Endodermal cell (in vitro differentiated cells): ENCODE measurements around the gene TREML1. TPM values are rescaled to one million over a fixed set of nuclear protein-coding genes. Genes with fewer than 3 reads are reported as not detected.

Source experiments
- DNase-seq: peaks from one replicate; pipeline ENCODE4 v3.0.0-alpha.2; 2017
- H3K27ac ChIP-seq: 2 replicates; pipeline ENCODE4 v1.5.1; 2013; ENCODE audit warnings: mild to moderate bottlenecking, low read depth, low read length, moderate library complexity
- H3K27me3 ChIP-seq: 2 replicates; pipeline ENCODE4 v1.6.1; 2013; ENCODE audit warnings: mild to moderate bottlenecking, low read length, moderate library complexity; ENCODE audit not compliant: insufficient read depth, control insufficient read depth, poor library complexity, severe bottlenecking
- H3K36me3 ChIP-seq: 2 replicates; pipeline ENCODE4 v1.7.0; 2013; ENCODE audit warnings: mild to moderate bottlenecking, low read length, moderate library complexity; ENCODE audit not compliant: control insufficient read depth, insufficient read depth
- H3K4me1 ChIP-seq: one replicate; pipeline ENCODE4 v1.7.0; 2013; ENCODE audit warnings: low read length; ENCODE audit not compliant: control insufficient read depth, insufficient read depth
- H3K4me3 ChIP-seq: 2 replicates; pipeline ENCODE4 v1.5.1; 2013; ENCODE audit warnings: mild to moderate bottlenecking, low read length, moderate library complexity
- H3K9ac ChIP-seq: 2 replicates; pipeline ENCODE4 v1.6.1; 2013; ENCODE audit warnings: mild to moderate bottlenecking, low read length, moderate library complexity; ENCODE audit not compliant: poor library complexity, severe bottlenecking; ENCODE audit errors: extremely low read depth
- H3K9me3 ChIP-seq: 2 replicates; pipeline ENCODE4 v1.6.1; 2013; ENCODE audit warnings: mild to moderate bottlenecking, low read length, moderate library complexity; ENCODE audit not compliant: control insufficient read depth
- H3K27ac Mint-ChIP-seq: 2 replicates; pipeline ENCODE4 v1.8.0; 2020; ENCODE audit warnings: mixed read lengths
- H3K27me3 Mint-ChIP-seq: 2 replicates; pipeline ENCODE4 v1.8.0; 2021; ENCODE audit warnings: mild to moderate bottlenecking, mixed read lengths; ENCODE audit not compliant: insufficient read depth
- H3K36me3 Mint-ChIP-seq: 2 replicates; pipeline ENCODE4 v1.8.0; 2020; ENCODE audit warnings: low read depth, mixed read lengths
- H3K4me1 Mint-ChIP-seq: 2 replicates; pipeline ENCODE4 v1.8.0; 2020; ENCODE audit warnings: mixed read lengths
- H3K4me3 Mint-ChIP-seq: 2 replicates; pipeline ENCODE4 v1.8.0; 2020; ENCODE audit warnings: mild to moderate bottlenecking, moderate library complexity, mixed read lengths
- H3K9me3 Mint-ChIP-seq: 2 replicates; pipeline ENCODE4 v1.8.0; 2020; ENCODE audit warnings: mild to moderate bottlenecking, mixed read lengths
- CTCF ChIP-seq: fragments of 200-600 bp; sonication (generic); conservative IDR thresholded peaks from 2 replicates; pipeline ENCODE4 v1.5.0; 2021; ENCODE audit warnings: antibody characterized with exemption, mild to moderate bottlenecking
- WGBS, 2 experiments: methylation state at CpG; one replicate each; pipeline versions ENCODE4 v1.1.5 to v1.1.7; 2013; ENCODE audit warnings: missing lambda C conversion rate in 2 of 2, mixed read lengths in 1 of 2; ENCODE audit not compliant: insufficient coverage in 1 of 2, insufficient read length in 1 of 2; 5-methylcytosine and 5-hydroxymethylcytosine counted together
- total RNA-seq, 2 donors: library from RNA; stranded (reverse); fragmentation: NEBNext Ultra II Directional in 1 of 2; extraction: Animal tissue kit (Norgen Biotek cat#: 25700) in 1 of 2; gene quantifications; 2 replicates in 1 of 2; 3 replicates in 1 of 2; pipeline ENCODE4 v1.2.1, GENCODE V29; 2021

Gene TREML1
- total RNA-seq, 2 donors from 2014 or later, result 0.31 to 0.53 TPM

- H3K9me3 ChIP-seq, result no peaks in the 10 kb centered on the region
- no peaks in the 10 kb centered on the region for H3K36me3 Mint-ChIP-seq
- no peak for TF ChIP-seq CTCF
- H3K9me3 Mint-ChIP-seq, result no peaks in the 10 kb centered on the region
- whole genome bisulfite sequencing, 2 experiments, result 95 to 100% methylated on average over 5 to 10 of the region's 10 CpGs
- no peak overlapping the region for H3K4me3 Mint-ChIP-seq
- H3K27me3 Mint-ChIP-seq, result peaks cover 13% of the 10 kb centered on the region
- no peak for DNase-seq
- H3K27ac Mint-ChIP-seq, result no peak overlapping the region
- no peaks in the 10 kb centered on the region for H3K27me3 ChIP-seq
- no peak overlapping the region for H3K4me3 ChIP-seq
- H3K4me1 Mint-ChIP-seq, result no peaks in the 10 kb centered on the region
- no peaks in the 10 kb centered on the region for H3K4me1 ChIP-seq
- H3K9ac ChIP-seq, result no peak overlapping the region
- H3K36me3 ChIP-seq, result no peaks in the 10 kb centered on the region
- H3K27ac ChIP-seq, result no peak overlapping the region
Observed at GRCh38 chr6:41161380-41161779, 7.2 kb upstream of the TREML1 start.

DNA sequence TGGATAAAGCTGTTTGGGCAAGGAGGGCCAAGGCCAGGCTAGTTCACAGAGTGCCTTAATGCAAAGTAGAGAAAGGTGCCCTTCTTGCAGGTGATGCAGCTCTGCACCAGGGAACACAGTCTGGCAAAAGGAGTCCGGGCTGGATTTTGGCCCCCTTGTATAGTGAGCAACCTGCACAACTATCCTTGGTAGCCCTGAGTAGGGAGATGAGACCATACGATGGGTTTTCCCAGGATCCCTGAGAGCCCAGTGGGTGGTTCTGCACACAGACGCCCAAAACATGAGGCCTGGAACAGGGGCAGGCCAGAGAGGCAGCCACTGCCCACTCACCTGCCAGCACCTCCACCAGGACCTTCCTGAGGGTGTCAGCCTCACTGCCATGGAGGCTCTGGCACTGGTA is 6.8 kb upstream of the TREML1 start:
- H3K4me1 ChIP-seq, result no peaks in the 10 kb centered on the region
- no peak overlapping the region for H3K9ac ChIP-seq
- H3K36me3 ChIP-seq, result no peaks in the 10 kb centered on the region
- Mint-ChIP-seq H3K9me3 (no peaks in the 10 kb centered on the region), H3K27me3 (peaks cover 13% of the 10 kb centered on the region), H3K36me3 (no peaks in the 10 kb centered on the region), H3K4me3 (no peak overlapping the region), H3K4me1 (no peaks in the 10 kb centered on the region), H3K27ac (no peak overlapping the region)
- no peak overlapping the region for H3K4me3 ChIP-seq
- DNase-seq, result no peak
- H3K27me3 ChIP-seq, result no peaks in the 10 kb centered on the region
- no peaks in the 10 kb centered on the region for H3K9me3 ChIP-seq
- H3K27ac ChIP-seq, result no peak overlapping the region
- WGBS, 2 experiments, result 83 to 86% methylated on average over 1 to 3 of the region's 3 CpGs
- no peak for TF ChIP-seq CTCF

DNA sequence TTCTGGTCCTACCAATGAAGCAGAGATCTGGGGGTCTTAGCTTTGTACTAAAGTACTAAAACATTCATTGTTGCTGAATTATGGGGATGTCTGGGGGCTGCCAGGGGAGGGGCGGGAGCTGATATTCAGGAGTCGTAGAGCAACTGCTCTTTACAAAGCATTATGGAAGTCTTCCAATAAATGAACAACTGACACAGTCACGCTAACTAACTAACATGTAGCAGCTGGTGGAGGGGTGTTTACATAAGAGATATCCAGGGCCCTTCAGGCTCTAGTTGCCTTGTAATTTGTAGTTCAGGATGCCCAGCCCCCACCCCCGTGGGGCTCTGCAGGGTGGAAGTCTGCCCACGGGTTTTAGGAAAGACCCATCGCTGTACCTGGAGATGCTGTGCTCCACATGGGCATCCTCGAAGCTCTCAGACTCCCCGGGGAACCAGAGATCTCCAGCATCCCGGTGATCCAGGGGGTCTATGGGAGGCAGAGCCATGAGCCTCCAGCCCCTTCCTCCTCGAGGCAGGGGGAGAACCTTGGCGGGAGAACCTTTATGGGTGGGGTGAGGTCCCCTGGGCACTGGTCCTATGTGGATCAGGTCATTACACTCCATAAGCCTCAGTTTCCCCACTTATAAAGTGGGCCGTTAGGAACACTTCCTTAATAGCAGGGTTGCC is 5.4 kb upstream of the TREML1 start:
- no peaks in the 10 kb centered on the region for H3K9me3 Mint-ChIP-seq
- no peaks in the 10 kb centered on the region for H3K36me3 Mint-ChIP-seq
- H3K9me3 ChIP-seq, result no peaks in the 10 kb centered on the region
- no peak for DNase-seq
- peaks cover 13% of the 10 kb centered on the region for H3K27me3 Mint-ChIP-seq
- no peaks in the 10 kb centered on the region for H3K36me3 ChIP-seq
- 93 to 97% methylated on average over 5 to 12 of the region's 12 CpGs for WGBS, 2 experiments
- H3K9ac ChIP-seq, result no peak overlapping the region
- no peak overlapping the region for H3K27ac Mint-ChIP-seq
- no peak overlapping the region for H3K4me3 Mint-ChIP-seq
- H3K4me1 ChIP-seq, result no peaks in the 10 kb centered on the region
- peaks cover 8% of the 10 kb centered on the region for H3K4me1 Mint-ChIP-seq
- no peak for TF ChIP-seq CTCF
- no peak overlapping the region for H3K4me3 ChIP-seq
- no peak overlapping the region for H3K27ac ChIP-seq
- no peaks in the 10 kb centered on the region for H3K27me3 ChIP-seq
